Heart right ventricle (tissue), 16 donors: Measurements from ENCODE around the gene HBA2. TPM values are rescaled to one million over a fixed set of nuclear protein-coding genes. Genes with fewer than 3 reads are reported as not detected.

Experiments used
- ATAC-seq, 8 donors: fragments of 200-7000 bp; cut with Tn5 transposase; one replicate each; pipeline ENCODE4 v1.9.1; 2020; ENCODE audit warnings: mild to moderate bottlenecking in 8 of 8, moderate library complexity in 8 of 8, moderate number of reproducible peaks in 1 of 8
- DNase-seq, 2 donors: peaks; one replicate each; pipeline ENCODE4 v3.0.0-alpha.2; 2020
- H3K27ac ChIP-seq, 10 donors: fragments of 200-600 bp; sonication (generic) in 2 of 10; one replicate each; pipeline versions ENCODE4 v1.5.0 to v1.8.0; 2020 to 2022; ENCODE audit warnings: mild to moderate bottlenecking in 3 of 10
- H3K27me3 ChIP-seq, 7 donors: fragments of 200-600 bp; one replicate each; pipeline ENCODE4 v1.8.0; 2021 to 2022; ENCODE audit warnings: mild to moderate bottlenecking in 2 of 7
- H3K36me3 ChIP-seq, 9 donors: fragments of 200-600 bp; sonication (generic) in 1 of 9; one replicate each; pipeline versions ENCODE4 v1.5.0 to v1.8.0; 2020 to 2022; ENCODE audit warnings: mild to moderate bottlenecking in 2 of 9
- H3K4me1 ChIP-seq, 9 donors: fragments of 200-600 bp; sonication (generic) in 1 of 9; one replicate each; pipeline versions ENCODE4 v1.5.0 to v1.8.0; 2020 to 2022; ENCODE audit warnings: mild to moderate bottlenecking in 4 of 9
- H3K4me3 ChIP-seq, 10 donors: fragments of 200-600 bp; sonication (generic) in 2 of 10; one replicate each; pipeline versions ENCODE4 v1.5.0 to v1.8.0; 2020 to 2022; ENCODE audit warnings: mild to moderate bottlenecking in 7 of 10, moderate library complexity in 2 of 10
- H3K9me3 ChIP-seq, 11 donors: fragments of 200-600 bp in 10 of 11; sonication (generic) in 2 of 11; one replicate each; pipeline versions ENCODE4 v1.5.0 to v1.8.0; 2013 to 2022; ENCODE audit warnings: mild to moderate bottlenecking in 2 of 11, control low read depth in 1 of 11, moderate library complexity in 1 of 11
- CTCF ChIP-seq, 9 donors: fragments of 200-600 bp; sonication (generic) in 2 of 9; IDR thresholded peaks; one replicate each; pipeline versions ENCODE4 v1.5.0 to v1.8.0; 2021 to 2022; ENCODE audit warnings: antibody characterized with exemption in 9 of 9, mild to moderate bottlenecking in 5 of 9, moderate library complexity in 1 of 9
- WGBS, 2 donors: extraction: QIAGEN DNeasy Blood & Tissue Kit; methylation state at CpG; one replicate each; pipeline ENCODE4 v1.1.7; 2013; ENCODE audit warnings: inconsistent platforms in 1 of 2; 5-methylcytosine and 5-hydroxymethylcytosine counted together
- intact Hi-C, 10 donors: fragments of 100-400 bp; cut with DNase I; formaldehyde crosslinking; loops; one replicate each; pipeline versions ENCODE4 v1.11.1 to v1.14.2; 2022
- polyA plus RNA-seq, 2 donors: library from polyadenylated mRNA; stranded (reverse); fragments of 200-250 nt; gene quantifications; one replicate each; pipeline ENCODE4 v1.2.3, GENCODE V29; 2013
- total RNA-seq, 10 donors: library from RNA; stranded (reverse); fragmentation: NEBNext Ultra II Directional in 3 of 10; extraction: Animal tissue kit (Norgen Biotek cat#: 25700) in 3 of 10; gene quantifications; one replicate each; pipeline versions ENCODE4 v1.2.1 to v1.2.4, GENCODE V29; 2021 to 2023
- donor health status: Arrhythmogenic right ventricular cardiomyopathy.
- donor health status: ischemic (EF 13 %, LVEDD 7.1; RV severe dilation, severe dysfunction).
- donor health status: healthy with polysubstance abuse.
- donor health status: DM: no; HTN: yes; CAD: no.
- donor health status: DM: no; HTN: no; CAD: no.
- donor health status: ischemic (EF 25% LVEDD 6.9; RV normal size, moderate dysfunction).
- donor health status: ischemic (EF 25% LVEDD 5.7; RV mildly dilated, moderate dysfunction).
- donor health status: healthy.
- donor health status: DM: yes; HTN: yes; CAD: no.
- donor health status: Ischemic cardiomyopathy.
- donor health status: ischemic (EF 35%, LVEDD 5.7; RV mildly dilated, moderate dysfunction).
- donor health status: nonischemic (EF 11% LVEDD 7.7; RV severe dilation, severe dysfunction).
- donor health status: DM: yes; HTN: yes; CAD: no.
- donor health status: PGD.
- donor health status: ischemic (EF 29% LVEDD 5.4; RV normal size, mild dysfunction).
- donor health status: nonischemic (EF 23%, LVEDD 6.1; RV moderate dilation, normal function).

The HBA2 gene
- total and polyA plus RNA-seq, 12 donors, result 2.9 to 1,146 (median 98.0) TPM

- DNase-seq, result no peak
- Histone ChIP-seq H3K9me3 (no peaks in the 10 kb centered on the region), H3K4me1 (peaks cover 12 to 29% (median 17%) of the 10 kb centered on the region in 9 donors), H3K27ac (no peak overlapping the region), H3K36me3 (peaks cover 0 to 13% (median 0%) of the 10 kb centered on the region in 9 donors), H3K27me3 (peaks cover 15 to 50% (median 39%) of the 10 kb centered on the region in 7 donors), H3K4me3 (peak overlapping the region in 9 of 10 donors; percentile 22 to 47 (median 38))
- intact Hi-C loops, result loop anchor here in 8 of 10 donors (1.0 to 5.0 kb wide), 4 partner anchors 70 to 74 kb away; no protein-coding TSS in a partner anchor
- TF ChIP-seq CTCF (IDR thresholded peaks at IDR 0.05), result no peak
- peak; percentile 71 to 83 (median 76) for ATAC-seq
- WGBS, 2 donors, result 0 to 1% methylated on average over 87 to 89 of the region's 89 CpGs
Observed at GRCh38 chr16:180681-181564, 8.2 kb downstream of the HBA2 start.

GRCh38 chr16:181565-182021 is 8.9 kb downstream of the HBA2 start:
- no peaks in the 10 kb centered on the region for H3K9me3 ChIP-seq
- TF ChIP-seq CTCF (IDR thresholded peaks at IDR 0.05), result peak; percentile 88 to 97 (median 93)
- DNase-seq (peak; percentile 62 to 78), ATAC-seq (no peak)
- H3K27me3 ChIP-seq, result peaks cover 15 to 48% (median 39%) of the 10 kb centered on the region in 7 donors
- intact Hi-C loops, result loop anchor here in 8 of 10 donors (1.0 to 5.0 kb wide), 4 partner anchors 71 to 75 kb away; no protein-coding TSS in a partner anchor
- H3K4me1 ChIP-seq, result peaks cover 12 to 29% (median 17%) of the 10 kb centered on the region in 9 donors
- no peak overlapping the region for H3K27ac ChIP-seq
- WGBS, 2 donors, result 9 to 12% methylated on average over 22 of the region's 22 CpGs
- peak overlapping the region in 7 of 10 donors; percentile 22 to 47 (median 40) for H3K4me3 ChIP-seq
- H3K36me3 ChIP-seq, result peaks cover 0 to 13% (median 0%) of the 10 kb centered on the region in 9 donors

GRCh38 chr16:183005-183404 is 10.3 kb downstream of the HBA2 start:
- WGBS, 2 donors, result 76 to 81% methylated on average over 7 of the region's 7 CpGs
- Histone ChIP-seq H3K9me3 (no peaks in the 10 kb centered on the region), H3K36me3 (peaks cover 0 to 23% (median 10%) of the 10 kb centered on the region in 9 donors), H3K4me1 (peaks cover 12 to 21% (median 17%) of the 10 kb centered on the region in 9 donors), H3K4me3 (no peak overlapping the region), H3K27me3 (peaks cover 15 to 37% (median 28%) of the 10 kb centered on the region in 7 donors), H3K27ac (no peak overlapping the region)
- ATAC-seq (peak in 1 of 8 donors; percentile 13), DNase-seq (no peak)
- no peak for TF ChIP-seq CTCF (IDR thresholded peaks at IDR 0.05)
- intact Hi-C loops, result loop anchor here in 3 of 10 donors (5.0 kb wide), 1 partner anchor 76 kb away; no protein-coding TSS in a partner anchor

GRCh38 chr16:185213-185612 is 12.5 kb downstream of the HBA2 start:
- DNase-seq (no peak), ATAC-seq (no peak)
- no peak overlapping the region for H3K4me3 ChIP-seq
- no peak for TF ChIP-seq CTCF (IDR thresholded peaks at IDR 0.05)
- peaks cover 0 to 15% (median 6%) of the 10 kb centered on the region in 7 donors for H3K27me3 ChIP-seq
- 84 to 85% methylated on average over 13 of the region's 13 CpGs for WGBS, 2 donors
- H3K27ac ChIP-seq, result no peak overlapping the region
- H3K36me3 ChIP-seq, result peaks cover 0 to 45% (median 28%) of the 10 kb centered on the region in 9 donors
- peaks cover 11 to 16% (median 13%) of the 10 kb centered on the region in 9 donors for H3K4me1 ChIP-seq
- intact Hi-C loops, result no loop called here
- H3K9me3 ChIP-seq, result no peaks in the 10 kb centered on the region
